Skeletal muscle cell (primary cell): Measurements from ENCODE around the gene ZMAT5.

ENCODE experiments used
- DNase-seq: peaks from one replicate; pipeline ENCODE4 v3.0.0-alpha.2; 2010; ENCODE audit warnings: low read depth
- H3K4me3 ChIP-seq: 2 replicates; pipeline ENCODE4 v1.5.1; 2011; ENCODE audit warnings: low read depth, mild to moderate bottlenecking, control low read depth, low read length, moderate library complexity

ZMAT5 gene

DNA sequence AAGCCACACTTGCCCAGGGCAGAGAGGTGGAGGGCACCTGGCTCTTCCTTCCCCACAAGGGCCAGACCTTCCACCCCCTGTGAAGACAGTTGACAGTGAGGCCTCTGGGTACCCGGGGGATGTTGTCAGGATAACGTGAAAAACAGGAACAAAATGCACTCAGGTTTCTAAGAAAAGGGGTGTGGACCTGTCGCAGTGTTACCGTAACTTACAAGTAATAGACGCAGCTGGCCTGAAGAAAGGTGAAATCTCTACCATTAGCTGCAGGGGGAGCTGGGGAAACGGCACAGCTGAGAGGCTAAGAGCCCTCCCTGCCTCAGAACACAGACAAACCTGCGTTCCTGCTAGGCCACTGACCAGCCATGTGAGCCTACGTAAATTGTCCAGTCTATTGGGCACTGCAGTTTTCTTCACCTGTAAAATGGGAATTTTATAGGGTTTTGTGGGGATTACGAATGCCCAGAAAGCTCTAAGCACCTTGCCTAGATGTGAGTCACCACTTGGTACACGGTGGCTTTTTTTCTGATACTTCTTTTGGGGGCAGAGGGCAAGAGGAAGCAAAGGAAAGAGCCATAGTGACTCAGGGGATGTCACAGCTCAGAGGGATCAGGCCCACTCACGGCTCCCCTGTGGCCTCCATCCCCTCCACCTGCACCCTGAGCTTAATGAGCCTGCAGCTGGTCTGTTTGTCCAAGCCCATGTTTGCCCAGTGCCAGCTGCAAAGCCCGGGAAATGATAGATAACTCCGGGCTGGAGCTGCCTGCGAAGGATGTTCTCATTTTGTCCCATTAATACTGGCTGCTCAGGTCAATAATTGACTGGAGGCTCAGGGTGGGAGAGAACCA is 65.4 kb downstream of the ZMAT5 start:
- no peak overlapping the region for H3K4me3 ChIP-seq
- DNase-seq, result no peak

- H3K4me3 ChIP-seq, result no peak overlapping the region
- no peak for DNase-seq
Observed at GRCh38 chr22:29700900-29701154, 66.0 kb downstream of the ZMAT5 start.

DNA sequence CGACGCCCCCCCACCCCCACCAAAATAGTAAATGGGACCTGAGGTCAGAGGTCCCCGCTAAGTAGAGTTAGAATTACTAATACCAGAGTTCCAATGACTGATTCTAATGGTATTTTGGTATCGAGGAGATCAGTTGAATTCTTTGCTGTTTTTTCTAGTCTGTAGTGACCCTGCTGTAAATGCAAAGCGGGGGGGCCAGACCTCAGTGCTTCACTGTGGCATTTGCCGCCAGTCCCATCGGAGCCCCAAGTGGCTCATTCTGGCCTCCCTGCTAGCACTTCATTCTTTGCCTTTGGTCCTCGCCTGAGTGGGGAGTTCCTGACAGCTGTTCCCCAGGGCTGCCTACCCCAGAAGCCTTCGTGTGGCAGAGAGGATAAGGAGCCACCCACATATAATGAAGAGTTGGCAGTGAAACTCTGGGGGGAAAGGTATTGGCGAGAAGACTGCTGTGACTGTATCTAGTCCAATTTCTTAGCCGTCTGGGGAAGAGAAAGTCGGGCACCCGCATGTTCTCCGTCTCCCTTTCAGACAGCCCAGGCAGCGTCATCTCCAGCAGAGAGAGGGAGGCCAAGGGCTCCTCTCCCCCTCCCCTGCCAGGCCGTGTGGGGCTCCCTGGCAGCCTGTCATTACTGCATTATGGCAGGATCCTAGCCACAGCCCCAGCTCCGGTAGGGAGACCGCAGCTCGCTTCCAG is 66.5 kb downstream of the ZMAT5 start:
- no peak overlapping the region for H3K4me3 ChIP-seq
- no peak for DNase-seq

DNA sequence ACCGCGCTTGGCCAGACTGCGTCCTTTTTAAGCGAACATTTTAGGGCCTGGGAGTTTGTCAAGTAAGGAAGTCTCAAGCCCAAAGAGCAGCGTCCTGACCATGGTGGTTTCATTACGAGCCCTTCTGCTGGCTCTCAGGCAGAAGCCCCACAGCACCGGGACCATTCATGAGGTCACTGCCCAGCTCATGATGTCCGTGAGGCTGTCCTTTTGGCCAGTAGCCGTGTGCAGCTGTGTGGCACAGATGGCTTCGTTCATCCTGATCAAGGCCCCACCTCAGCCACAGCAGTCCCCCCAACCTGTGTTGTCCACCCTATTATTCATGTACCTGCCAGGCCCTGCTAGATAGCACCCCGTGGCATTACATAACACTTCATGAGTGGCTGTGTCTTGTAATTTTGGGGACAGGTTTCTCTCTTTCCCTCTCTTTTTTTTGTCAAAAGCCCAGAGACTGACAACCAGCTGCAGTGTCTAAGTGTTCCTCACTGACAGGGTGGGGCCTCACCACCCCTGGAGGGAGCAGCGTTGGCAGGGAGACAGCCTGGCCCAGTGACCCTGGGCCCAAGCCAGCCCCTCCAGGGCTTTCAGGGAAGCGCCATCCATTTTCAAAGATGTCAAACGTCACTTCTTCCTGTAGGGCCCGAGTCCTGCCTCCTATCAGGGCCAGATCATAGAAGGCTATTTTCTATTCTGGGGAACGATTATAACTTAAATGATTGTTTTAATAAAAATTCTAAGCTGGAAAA is 68.8 kb downstream of the ZMAT5 start:
- DNase-seq, result no peak
- H3K4me3 ChIP-seq, result no peak overlapping the region

- no peak for DNase-seq
- no peak overlapping the region for H3K4me3 ChIP-seq
Observed at GRCh38 chr22:29695129-29695926, 71.5 kb downstream of the ZMAT5 start.

DNA sequence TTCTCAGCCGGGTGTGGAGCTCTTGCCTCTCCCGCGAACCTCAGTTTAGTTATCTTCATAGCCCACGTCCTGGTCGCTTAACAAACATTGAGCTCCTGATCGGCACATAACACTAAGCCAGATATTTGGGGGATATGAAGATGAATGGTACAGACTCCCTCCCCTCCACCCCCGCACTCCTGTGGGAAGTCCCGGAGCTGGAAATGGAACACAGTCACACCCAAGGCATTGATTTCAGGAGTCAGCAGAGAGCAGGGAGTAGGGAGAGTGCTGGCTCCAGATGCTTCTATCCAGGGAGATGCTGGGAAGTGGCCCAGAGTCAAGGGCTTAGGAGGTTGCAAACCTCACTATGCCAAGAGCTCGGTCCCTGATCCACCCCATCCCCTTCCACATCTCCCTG is 73.1 kb downstream of the ZMAT5 start:
- no peak overlapping the region for H3K4me3 ChIP-seq
- no peak for DNase-seq

DNA sequence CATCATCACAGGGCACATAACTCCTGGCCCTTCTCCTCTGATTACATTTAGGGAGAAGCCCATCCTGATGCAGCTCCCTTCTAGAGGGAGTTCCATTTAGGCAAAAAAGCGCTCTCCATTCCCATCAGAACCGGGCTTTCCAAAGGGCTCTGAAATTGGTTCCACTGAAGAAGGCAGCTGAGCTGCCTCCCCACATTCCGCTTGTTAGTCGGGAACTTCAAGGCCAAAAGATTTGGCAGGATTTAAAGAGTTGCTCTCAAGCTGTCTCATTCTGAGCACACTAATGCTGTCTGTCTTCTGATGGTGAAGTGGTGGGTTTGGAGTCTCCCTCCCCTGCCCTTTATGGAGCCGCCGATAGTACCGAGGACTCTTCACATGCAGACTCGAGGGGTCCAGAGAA is 73.6 kb downstream of the ZMAT5 start:
- DNase-seq, result no peak
- H3K4me3 ChIP-seq, result no peak overlapping the region

GRCh38 chr22:29692327-29692640 is 74.5 kb downstream of the ZMAT5 start:
- H3K4me3 ChIP-seq, result no peak overlapping the region
- DNase-seq, result no peak

DNA sequence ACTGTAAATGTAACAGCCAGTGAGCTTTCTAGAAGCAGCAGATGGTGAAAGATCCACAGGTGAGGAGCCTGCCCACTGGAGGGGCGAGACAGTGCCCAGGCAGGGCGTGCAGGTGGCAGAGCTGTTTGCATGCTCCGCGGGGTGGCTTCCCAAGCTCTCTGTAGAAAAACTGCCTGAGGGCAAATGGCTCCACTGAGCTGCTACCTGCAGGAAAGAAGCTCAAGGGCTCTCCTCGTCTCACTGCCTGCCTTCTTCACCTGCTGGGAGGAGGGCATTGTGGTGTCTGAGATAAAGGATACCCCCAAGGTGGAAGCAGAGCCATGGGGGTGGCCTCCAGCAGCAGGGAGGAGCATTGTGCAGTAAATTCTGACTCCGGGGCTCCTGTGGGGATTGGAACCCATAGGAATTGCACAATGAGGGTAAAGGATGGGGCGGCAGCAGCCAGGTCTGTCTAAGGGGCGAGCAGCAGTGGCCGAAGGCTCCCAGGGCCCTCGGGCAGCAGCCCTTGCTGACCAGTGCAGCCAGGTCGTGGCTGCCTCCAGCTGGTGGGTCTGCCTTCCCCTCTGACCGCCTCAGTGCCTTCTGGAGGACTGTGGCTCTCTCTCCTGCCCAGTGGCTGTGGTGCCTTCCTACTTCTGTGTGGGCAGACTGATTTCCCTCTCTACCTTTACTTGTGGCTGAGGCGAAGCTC is 75.0 kb downstream of the ZMAT5 start:
- DNase-seq, result no peak
- H3K4me3 ChIP-seq, result no peak overlapping the region

- no peak overlapping the region for H3K4me3 ChIP-seq
- DNase-seq, result peak; percentile 36
Observed at GRCh38 chr22:29690476-29690875, 76.3 kb downstream of the ZMAT5 start.

GRCh38 chr22:29689880-29690213 is 77.0 kb downstream of the ZMAT5 start:
- no peak for DNase-seq
- no peak overlapping the region for H3K4me3 ChIP-seq

DNA sequence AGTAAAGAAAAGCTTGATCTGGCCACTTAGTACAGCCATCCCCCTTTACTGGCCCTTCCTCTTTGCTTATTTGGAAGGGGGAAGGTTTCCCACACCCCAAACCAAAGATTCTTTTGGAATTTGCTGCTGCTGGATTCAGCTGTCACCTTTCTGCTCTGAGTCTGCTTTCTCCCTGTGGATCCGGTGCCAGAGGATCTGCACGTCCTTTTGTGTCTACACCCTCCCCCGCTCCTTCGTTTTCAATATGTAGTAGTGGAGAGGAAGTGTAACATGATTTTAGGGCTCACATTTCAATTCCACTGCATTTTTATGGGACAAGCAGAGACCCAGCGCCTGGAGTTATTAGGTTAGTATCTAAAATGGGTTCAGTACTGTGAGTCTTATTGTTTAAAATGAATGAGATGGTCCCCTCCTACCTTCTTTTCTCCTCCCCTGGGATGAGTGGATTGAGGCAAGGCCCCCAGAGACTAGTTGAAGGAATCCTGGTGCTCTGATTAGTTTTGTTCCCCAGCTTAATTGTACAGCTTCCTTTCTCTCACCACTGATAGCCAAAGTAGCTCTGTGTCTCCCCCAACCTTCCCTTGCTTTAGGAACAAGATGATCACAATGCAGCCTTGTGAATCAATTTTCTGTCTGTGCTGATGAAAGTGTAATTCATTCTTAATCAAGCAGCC is 77.5 kb downstream of the ZMAT5 start:
- peak overlapping the region; percentile 1 for H3K4me3 ChIP-seq
- no peak for DNase-seq

- no peak for DNase-seq
- H3K4me3 ChIP-seq, result no peak overlapping the region
Observed at GRCh38 chr22:29684244-29684643, 82.6 kb downstream of the ZMAT5 start.

DNA sequence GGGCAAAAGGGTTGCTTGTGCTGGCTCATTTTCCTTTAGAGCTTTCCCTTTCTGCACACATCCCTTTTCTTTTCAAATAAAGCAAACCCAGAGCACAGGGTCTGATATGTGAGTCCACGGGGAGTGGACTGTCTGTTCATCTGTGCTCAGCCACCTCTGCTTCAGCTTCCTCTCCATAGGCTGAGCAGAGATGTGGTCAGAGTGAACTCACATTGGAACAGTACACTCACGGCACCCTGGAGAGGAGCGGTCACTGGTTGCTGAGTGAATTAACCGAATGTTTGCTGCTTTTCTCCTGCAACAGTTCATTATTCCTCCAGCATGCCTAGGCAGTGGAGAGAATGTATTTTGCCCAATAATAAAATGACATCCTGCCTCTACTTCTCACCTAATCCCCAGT is 83.3 kb downstream of the ZMAT5 start:
- DNase-seq, result no peak
- H3K4me3 ChIP-seq, result no peak overlapping the region
